Measurements from ENCODE around the gene FKBP8.

DNA sequence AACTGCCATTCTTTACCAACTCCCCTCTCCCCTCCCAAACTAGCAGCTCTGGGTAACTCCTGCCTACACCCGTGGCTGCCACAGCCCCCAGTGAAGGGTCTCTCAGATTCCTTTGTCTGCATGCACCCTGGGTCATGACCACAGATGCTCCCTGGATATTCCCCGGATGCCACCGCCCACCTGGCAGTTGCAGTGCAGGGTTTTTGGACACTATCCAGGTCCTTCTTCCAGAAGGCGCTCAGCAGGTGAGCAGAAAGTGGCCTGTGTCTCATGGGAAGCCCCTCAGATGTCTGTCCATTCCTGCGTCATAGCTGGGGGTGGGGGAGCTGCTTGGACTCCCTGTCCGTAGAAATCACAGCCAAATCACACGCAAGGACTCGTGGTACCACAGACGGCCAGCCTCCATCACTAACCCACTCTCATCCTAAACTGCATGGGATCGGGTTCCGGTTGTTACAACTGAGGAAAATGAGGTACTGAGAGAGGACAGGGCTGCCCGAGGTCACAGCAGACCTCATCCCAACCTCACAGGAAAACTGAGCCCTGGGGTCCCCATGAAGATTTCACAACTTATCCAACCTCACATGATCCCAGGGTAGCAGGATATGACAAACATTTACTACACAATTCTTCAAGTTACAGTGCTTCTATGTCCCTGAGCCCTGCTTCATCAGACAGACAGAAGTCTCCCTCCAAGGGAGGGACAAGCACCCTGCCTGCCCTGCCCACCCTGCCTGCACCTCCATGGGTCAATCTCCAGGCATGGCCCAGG is 60.1 kb downstream of the FKBP8 start:
- no peak for TF ChIP-seq POLR2A (IDR thresholded peaks at IDR 0.05)
- TF ChIP-seq, protein P1, sequence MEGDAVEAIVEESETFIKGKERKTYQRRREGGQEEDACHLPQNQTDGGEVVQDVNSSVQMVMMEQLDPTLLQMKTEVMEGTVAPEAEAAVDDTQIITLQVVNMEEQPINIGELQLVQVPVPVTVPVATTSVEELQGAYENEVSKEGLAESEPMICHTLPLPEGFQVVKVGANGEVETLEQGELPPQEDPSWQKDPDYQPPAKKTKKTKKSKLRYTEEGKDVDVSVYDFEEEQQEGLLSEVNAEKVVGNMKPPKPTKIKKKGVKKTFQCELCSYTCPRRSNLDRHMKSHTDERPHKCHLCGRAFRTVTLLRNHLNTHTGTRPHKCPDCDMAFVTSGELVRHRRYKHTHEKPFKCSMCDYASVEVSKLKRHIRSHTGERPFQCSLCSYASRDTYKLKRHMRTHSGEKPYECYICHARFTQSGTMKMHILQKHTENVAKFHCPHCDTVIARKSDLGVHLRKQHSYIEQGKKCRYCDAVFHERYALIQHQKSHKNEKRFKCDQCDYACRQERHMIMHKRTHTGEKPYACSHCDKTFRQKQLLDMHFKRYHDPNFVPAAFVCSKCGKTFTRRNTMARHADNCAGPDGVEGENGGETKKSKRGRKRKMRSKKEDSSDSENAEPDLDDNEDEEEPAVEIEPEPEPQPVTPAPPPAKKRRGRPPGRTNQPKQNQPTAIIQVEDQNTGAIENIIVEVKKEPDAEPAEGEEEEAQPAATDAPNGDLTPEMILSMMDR (IDR thresholded peaks at IDR 0.05) = no peak

Measured in transverse colon (tissue), 3 donors.